HG02885 (cell line): Measurements from ENCODE around the gene TATDN2.
A peak's percentile ranks its signal among the peaks of the same experiment; 100 is the strongest.
"Not testable (repeated sequence)": the region's sequence is repeated elsewhere in the genome, so short reads cannot be mapped to it uniquely, and the experiment has no call there.

Experiments used
- ATAC-seq: cut with Tn5 transposase; IDR thresholded peaks from one replicate; pipeline ENCODE4 v1.9.1; 2021; ENCODE audit warnings: mild to moderate bottlenecking; ENCODE audit not compliant: unreplicated experiment, poor library complexity

TATDN2 gene

DNA sequence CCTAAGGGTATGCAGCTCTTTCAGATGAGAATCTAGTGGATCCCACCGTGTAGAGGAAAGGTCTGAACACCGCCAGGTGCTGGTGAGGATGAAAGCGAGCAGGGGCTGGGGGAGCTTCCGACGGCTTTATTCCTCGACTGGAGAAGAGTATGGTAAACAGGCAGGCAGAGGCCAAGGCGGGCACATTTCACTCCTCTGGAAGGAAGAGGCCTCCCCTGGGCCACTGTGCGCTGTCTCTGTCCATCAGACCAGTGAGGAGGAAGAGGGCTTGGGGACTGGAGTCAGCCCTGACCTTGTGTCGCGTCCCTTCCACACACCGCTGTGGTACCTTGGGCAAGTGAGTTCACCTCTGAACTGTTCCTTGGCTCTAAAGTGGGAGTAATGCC lies 40.3 kb downstream of the TATDN2 start:
- no peak for ATAC-seq

DNA sequence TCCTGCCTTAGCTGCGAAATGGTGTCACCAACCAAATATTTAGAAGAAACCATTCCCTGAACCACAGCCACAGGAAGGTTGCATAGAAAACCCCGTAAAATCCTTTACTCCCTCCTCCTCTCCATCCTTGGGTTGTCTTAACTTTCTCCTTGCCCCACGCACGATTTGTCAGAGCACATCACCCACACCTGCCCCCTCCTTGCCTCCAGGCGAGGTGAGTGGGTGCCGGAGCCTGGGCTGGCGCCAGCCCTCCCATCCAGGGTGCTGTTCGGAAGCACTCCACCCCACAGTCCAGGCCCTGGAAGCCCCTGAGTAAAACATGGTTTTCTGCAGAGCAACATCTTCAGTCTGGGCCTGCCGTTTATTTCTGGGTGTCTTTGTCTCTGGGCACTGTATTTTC lies 40.8 kb downstream of the TATDN2 start:
- no peak for ATAC-seq

DNA sequence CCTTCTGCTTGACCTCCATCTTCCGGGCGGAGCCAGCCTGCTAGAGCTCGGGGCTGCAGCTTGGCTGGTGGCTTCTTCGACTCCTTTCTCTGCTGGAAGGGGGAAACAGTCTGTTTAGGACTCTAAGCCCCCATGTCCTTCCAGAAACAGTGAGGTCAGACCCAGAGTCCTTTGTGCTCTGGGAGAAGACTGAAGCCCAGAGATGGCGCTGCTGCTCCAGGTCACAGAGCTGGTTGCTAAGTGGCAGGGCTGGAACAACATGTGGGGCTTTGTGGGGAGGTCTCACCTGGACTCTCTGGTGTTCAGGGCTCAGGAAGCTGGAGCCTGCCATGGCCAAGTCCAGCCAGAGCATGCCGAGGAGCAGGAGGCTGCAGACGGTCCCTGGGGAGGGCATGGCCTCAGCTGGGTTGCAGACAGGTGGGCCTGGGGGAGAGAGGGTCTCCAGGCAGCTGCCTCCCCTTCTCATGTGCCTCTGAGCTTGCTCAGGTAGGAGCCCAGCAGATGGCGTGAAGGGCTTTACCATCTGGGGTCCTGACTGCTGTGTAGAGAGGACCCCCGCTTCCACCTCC lies 41.6 kb downstream of the TATDN2 start:
- no peak for ATAC-seq

DNA sequence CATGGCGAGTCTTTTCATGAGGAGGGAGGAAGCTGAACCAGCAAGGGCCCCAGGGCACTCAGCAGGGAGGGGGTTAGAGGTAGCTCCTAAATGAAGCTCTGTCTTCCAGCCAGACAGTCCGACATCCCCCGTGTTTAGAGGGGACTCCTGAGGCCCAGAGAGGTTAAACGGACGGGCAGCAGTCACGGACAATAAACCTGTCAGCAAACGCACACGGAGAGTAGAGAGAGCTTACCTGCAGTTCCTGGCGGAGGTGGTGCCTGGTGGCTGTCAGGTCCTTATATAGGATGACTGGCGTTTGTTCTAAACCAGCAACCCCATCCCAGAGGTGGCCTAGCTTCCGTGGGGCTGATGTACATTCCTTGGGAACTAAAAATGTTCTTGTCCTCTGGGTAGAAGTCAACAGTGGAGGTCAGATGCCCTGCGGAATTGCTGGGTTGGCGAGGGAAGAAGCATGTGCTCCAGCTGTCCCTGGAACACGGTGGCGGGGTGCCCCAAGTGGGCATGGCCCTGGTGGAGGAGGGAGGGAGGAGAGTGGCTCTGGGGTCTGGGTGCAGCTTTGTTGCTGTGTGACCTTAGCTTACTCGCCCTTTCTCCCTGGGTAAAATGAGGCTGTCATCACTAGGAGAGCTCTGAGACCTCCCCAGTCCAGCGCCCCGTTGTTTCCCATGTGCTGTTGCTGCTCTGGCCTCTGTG lies 42.4 kb downstream of the TATDN2 start:
- ATAC-seq, result no peak

DNA sequence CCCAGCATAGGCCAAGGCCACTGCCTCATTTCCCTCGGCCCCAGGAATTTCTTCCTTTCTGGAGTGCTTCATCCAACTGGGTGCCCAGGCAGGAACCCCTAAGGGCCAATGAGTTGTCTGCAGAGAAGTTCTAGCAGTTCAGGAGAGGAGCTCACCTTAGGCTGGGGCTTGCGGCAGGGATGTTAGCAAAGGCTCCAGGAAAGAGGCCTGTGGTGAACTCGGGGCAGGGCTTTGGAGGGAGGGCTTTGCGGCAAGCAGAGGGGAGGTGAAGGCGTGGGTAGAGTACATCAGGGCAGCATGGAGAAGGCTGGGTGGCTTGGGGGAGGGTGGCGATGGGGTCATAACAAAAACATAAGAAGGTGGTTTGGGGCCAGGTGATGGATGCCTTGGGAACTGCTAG lies 43.4 kb downstream of the TATDN2 start:
- ATAC-seq, result no peak

DNA sequence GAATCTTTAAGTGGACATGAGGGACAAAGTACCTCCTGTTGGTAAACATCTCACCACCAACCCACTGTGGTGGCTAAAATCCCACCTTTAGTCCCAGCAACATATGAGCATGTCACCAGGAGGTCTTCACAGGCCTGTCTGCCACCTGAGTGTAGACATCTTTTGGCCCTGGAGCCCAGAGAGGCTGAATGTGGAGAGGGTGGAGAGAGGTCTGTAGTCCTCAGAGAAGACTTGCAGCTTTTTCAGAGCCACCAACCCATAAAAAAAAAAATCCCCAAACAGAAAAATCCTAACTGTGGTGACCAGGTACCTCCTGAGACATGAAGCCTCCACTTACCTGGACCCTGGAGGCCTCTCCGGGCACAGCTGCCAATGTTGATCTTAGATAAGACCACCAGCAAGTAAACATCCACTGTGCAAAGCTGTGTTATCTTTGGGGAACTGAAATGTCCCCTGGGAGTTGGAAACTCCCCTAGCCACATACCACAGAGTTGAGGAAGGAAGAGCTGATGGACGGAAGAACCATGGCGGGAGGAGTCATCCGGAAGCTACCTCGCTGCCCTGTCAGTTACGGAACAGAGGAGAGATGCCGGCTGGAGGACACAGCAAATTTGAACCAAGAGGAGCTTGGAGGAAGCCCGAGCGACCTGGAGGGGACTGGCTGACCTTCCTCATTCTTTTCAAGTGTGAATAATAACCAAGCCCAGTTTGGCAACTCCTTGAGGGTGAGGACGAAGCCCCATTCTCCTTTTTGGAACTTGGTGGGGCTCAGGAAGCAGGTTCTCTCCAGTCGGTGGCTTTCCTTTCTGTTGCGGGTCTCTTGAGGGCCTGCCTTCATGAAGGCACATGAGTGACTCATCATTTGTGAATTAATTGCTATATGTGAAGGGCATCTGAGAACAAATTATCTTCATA lies 44.5 kb downstream of the TATDN2 start, which contains the start of gene GHRL:
Gene GHRL (minus strand): TSS at position 443 of the 915 bp plus-strand sequence. CDS start 2,767 bp downstream, outside the sequence.
- ATAC-seq, result peak; percentile 77

DNA sequence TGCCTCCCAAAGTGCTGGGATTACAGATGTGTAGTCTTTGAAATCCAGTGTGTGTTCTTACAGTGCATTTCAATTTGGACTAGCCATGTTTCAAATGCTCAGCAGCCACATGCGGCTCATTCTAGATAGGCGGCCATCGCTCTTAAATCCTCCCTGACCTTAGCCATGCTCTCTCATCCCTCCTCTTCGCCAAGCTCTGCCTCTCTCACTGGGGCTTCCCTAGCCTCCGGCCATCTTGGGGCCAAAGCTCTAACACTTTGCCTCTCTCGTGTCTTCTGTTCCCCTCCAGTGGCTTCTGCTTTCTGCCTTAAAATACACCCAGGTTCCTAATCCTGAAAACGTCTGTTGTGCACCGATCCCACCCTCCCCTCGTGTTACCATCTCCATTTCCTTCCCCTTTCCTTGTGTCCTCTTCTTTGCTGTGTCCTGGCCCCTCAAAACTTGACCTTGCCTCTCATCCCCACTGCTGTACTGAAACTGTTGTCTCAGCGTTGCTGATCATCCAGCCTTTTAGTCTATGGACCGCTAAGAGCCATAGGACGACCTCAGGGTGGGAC lies 45.8 kb downstream of the TATDN2 start:
- ATAC-seq, result no peak

DNA sequence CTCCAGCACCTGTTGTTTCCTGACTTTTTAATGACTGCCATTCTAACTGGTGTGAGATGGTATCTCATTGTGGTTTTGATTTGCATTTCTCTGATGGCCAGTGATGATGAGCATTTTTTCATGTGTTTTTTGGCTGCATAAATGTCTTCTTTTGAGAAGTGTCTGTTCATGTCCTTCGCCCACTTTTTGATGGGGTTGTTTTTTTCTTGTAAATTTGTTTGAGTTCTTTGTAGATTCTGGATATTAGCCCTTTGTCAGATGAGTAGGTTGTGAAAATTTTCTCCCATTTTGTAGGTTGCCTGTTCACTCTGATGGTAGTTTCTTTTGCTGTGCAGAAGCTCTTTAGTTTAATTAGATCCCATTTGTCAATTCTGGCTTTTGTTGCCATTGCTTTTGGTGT lies 49.8 kb downstream of the TATDN2 start:
- not testable (repeated sequence) for ATAC-seq

DNA sequence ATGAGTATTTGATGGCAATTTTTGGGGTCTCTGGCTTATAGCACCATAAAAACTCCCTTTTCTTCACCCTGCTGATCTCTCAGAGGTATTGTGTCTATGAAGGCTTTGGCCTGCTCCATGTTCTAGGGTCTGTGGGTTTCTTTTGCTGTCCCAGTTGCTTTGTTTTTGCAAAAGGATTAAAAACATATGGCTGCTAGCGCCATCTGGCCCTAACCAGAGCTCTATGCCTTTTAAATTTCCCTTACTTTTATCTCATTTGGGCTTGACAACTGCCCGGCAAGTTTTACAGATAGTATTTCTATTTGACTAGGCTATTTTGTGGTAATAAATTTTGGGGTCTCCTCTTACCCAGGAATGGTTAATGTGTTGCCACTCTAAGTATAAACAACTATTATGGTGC lies 50.9 kb downstream of the TATDN2 start:
- ATAC-seq, result no peak

DNA sequence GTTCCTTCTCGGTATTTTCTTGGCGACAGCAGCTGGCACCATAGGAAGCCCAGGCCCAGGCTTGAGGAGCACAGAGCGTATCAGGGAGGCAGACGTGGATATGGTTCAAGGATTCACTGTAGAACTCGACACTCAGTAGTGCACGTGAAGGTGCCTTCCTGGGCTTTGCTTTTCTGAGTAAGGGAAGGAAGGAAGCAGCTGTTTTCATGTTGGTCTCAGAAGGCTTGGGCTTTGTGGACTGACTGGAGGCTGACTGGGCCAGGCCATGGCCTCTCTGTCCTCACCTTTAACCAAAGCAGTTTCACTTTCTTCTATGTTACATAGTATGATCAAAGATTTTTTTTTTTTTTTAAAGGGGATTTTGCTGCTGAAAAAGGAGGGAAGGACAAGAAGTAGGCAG lies 51.4 kb downstream of the TATDN2 start:
- ATAC-seq, result no peak

DNA sequence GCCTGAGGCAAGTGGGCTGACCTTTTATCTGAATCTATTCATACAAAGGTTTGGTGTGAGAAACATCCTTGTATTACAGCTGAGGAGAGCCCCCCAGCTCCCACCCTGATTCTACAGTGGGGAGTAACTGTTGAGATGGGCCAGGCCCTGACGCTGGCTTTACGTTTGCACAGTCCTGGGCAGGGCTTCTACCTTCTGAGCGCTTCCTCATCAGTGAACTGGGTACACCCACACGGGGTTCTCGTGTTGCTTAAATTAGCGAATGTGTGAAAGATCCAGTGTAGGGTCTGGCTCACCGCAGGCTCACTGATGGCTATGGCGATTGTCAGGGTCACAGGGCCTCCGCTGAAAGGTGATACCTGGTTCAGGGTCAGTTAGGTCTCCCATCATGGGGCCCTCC lies 51.8 kb downstream of the TATDN2 start:
- no peak for ATAC-seq

DNA sequence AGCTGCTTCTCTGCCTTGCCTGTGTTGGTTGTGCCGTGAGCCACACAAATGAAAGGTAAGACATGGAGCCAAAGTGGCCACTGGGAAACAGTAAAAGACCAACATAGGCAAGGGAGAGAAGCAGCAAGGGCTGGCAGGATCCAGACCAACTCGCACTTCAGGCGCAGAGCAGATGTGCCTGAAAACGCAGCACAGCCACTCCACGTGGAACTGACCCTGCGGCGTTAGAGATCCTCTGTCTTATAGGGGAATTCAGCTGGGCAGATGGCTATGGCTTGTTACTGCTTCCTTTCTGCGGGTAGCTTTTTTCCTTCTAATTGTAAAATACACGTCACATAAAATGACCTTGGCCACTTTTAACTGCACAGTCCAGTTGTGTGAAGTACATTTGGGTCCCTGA lies 54.8 kb downstream of the TATDN2 start:
- ATAC-seq, result no peak

DNA sequence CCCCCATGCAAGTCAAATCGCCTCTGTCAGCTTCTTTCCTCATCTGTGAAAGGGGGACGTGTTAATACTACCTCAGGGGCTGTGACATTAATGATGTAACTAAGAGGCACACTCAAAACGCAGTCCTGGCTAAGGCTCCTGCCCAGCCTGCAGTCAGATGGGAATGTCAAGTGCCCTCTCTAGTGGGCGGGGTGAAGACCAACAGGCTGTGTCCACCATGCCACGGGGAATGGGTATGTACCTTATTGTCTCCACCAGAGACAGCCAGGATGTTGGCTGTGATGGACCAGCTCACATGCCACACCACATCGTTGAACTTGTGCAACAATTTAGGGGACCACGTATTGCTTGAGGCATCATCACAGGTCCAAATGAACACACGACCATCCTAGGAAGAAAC lies 55.5 kb downstream of the TATDN2 start:
- no peak for ATAC-seq

DNA sequence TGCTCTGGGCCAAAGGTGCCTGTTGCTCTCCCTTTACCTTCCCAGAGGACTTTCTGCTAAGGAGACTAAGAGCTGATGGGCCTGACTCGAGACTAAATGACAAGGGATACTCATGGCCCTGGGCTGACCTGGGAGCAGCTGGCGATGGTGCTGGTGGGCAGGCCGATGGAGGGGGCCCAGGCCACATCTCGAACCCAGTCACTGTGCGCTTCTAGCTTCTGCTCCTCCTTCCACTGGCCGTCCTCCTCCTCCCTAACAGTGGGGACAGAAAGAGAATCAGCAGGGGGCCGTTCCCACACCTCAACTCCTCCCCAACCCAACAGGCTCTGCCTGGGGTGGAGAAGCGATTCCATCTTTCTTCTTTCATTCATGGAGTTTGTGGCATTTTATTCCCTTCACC lies 56.6 kb downstream of the TATDN2 start:
- no peak for ATAC-seq

DNA sequence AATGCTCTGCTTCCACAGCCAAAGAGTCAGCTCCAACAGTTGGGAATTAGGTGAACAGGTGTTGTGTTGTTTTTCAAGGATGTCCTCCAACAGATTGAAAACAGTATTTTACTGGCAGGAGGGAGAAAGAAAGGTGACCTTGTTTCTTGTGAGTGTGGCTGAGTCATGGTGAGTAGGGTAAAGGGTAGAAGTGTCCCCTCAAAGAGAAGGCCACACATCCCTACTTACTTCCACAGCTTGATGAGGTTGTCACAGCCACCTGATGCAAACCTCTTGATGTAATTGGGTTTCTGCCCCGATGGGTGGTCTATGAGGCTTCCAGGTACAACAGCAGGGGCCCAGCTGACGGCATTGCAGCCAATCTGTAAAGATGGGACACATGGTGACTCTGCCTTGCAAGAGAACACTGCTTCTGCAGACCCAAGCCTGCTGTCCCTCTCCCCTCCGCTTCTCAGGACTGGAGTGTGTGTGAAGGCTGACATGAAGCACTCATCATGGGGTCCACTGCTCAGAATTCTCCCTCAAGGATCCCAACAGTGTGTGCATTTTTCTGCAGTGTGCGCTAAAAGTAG lies 57.2 kb downstream of the TATDN2 start:
- ATAC-seq, result no peak

DNA sequence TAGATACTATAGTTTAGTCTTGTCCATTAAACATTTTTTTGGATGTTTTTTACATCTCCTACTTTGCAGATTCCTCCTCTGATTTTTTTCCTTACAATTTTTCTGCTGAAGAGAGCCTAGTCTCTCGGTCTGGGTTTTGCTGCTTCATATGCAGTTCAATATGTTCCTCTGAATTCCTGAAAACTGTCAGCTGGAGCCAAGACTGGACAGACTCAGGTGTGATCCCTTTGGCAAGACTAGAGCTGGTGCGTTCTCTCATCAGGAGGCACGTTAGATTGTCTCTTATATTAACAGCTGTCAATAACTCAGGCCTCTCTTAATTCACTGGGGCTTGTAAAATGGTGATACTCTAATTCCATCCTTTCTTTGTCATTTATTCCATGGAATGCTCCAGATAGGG lies 57.9 kb downstream of the TATDN2 start:
- no peak for ATAC-seq

DNA sequence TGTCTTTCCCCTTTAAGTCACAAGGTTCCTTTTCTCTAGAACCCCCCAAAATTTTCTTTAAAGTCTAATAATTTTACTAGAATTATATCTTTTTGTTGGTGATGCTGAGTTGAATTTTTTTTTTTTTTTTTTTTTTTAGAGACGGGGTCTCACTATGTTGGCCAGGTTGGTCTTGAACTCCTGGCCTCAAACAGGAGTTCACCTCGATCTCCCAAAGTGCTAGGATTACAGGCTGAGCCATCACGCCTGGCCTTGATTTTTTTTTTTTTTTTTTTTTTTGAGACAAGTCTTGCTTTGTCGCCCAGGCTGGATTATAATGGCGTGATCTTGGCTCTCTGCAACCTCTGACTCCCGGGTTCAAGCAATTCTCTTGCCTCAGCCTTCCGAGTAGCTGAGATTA lies 60.4 kb downstream of the TATDN2 start:
- no peak for ATAC-seq

DNA sequence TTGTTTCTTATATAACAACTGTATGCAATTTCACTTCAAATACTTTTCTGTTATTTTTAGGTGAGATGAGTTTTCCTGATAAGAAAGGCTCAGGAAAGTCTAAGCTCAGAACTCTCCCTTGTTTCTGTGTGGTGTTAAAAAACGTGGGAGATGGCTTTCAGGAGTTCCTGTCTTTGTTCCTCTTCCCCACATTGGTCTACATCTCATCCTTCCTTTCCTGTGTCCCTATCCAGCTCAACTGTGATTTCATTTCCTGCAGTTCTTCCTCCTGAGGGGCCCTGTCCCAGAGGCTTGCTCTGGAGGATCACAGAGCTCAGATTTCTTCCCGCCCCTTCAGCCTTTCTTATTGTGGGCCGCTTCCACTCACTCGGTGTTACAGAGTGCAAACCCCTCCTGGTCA lies 61.5 kb downstream of the TATDN2 start:
- ATAC-seq, result no peak

DNA sequence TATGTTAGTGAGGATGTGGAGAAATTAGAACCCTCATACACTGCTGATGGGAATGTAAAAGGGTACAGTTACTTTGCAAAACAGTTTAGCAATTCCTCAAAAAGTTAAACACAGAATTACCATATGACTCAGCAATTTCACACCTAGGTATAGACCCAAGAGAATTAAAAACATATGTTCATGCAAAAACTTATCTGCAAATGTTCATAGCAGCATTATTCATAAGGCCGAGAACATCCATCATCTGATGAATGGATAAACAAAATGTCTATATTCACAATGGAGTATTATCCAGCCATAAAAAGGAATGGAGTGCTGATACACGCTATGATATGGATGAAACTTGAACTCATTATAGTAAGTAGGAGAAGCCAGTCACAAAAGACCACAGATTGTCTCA lies 62.3 kb downstream of the TATDN2 start:
- no peak for ATAC-seq

DNA sequence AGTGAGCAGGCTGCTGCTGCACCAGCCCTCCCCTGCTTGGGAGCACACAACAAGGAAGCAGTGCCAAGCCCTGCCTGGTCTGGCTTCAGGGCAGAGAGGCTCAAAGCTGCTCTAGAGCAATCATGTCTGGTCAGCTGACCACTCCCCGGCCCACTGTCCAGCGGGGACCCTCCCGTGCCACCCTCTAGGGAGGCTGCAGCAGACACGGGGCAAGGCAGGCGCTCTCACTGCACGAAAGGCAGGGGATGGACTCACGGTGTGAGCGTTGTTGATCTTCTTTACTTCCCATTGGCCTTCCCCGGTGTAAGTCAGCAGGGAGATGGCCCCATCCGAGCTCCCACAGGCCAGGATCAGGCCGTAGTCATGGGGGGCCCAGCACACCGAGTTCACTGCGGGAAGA lies 63.5 kb downstream of the TATDN2 start:
- no peak for ATAC-seq

DNA sequence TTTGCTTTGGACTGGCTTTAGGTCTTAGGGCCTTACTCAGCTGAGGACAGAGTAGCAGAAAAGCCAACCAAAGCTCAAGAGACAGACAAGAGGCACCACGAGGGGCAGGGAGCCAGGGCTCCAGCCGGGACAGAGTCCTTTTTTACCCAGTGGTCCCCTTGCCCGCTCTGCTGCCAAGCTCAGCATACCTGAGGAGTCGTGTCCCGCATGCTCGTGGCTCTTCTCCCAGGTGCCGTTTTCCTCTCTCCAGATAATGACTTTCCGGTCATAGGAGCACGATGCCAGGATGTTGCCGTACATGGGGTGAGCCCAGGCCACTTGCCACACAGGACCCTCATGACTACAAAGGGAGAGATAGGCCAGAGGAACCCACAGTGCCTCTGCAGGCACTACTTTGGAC lies 64.1 kb downstream of the TATDN2 start:
- no peak for ATAC-seq
